Cardiac muscle cell (in vitro differentiated cells and primary cell): Measurements from ENCODE around the gene POU2F2. TPM values are rescaled to one million over a fixed set of nuclear protein-coding genes. Genes with fewer than 3 reads are reported as not detected.

Experiments
- DNase-seq, 2 donors: peaks; one replicate each; pipeline versions ENCODE4 v3.0.0 to v3.0.0-alpha.2; 2010 to 2017; ENCODE audit warnings: low read depth in 1 of 2, low spot score in 1 of 2
- H3K27ac ChIP-seq: fragments of 200-600 bp; sonication (generic); 2 replicates; pipeline ENCODE4 v1.5.1; 2016
- H3K27me3 ChIP-seq: fragments of 200-600 bp; sonication (generic); 2 replicates; pipeline ENCODE4 v1.6.0; 2016; ENCODE audit warnings: control low read depth
- H3K36me3 ChIP-seq: fragments of 200-600 bp; sonication (generic); 2 replicates; pipeline ENCODE4 v1.5.1; 2016; ENCODE audit warnings: control low read depth
- H3K4me1 ChIP-seq: fragments of 200-600 bp; sonication (generic); 2 replicates; pipeline ENCODE4 v1.8.1; 2017; ENCODE audit warnings: low read depth, mild to moderate bottlenecking, mixed run types
- H3K4me3 ChIP-seq: fragments of 200-600 bp; sonication (generic); 2 replicates; pipeline ENCODE4 v1.5.1; 2016; ENCODE audit warnings: mild to moderate bottlenecking
- H3K9me3 ChIP-seq: fragments of 200-600 bp; sonication (generic); 2 replicates; pipeline ENCODE4 v1.5.1; 2017; ENCODE audit warnings: low read depth, mild to moderate bottlenecking, control low read depth
- polyA plus RNA-seq: library from polyadenylated mRNA; unstranded; fragments of >200 nt; fragmentation: Nextera tagmentation; extraction: Ambion mirVana; gene quantifications from 2 replicates; pipeline ENCODE4 v1.2.1, GENCODE V29; 2016
- total RNA-seq: library from RNA; depleted of rRNA; stranded (reverse); fragments of >200 nt; gene quantifications from 2 replicates; pipeline ENCODE4 v1.2.3, GENCODE V29; 2016
- TF ChIP-seq, protein P1 (sequence below): IDR thresholded peaks from 2 replicates; pipeline ENCODE4 v1.5.1; 2012; ENCODE audit warnings: low read depth, mild to moderate bottlenecking, low read length

The POU2F2 gene
- total and polyA plus RNA-seq, 2 experiments from 2014 or later: 0.12 TPM; not detected in 1

DNA sequence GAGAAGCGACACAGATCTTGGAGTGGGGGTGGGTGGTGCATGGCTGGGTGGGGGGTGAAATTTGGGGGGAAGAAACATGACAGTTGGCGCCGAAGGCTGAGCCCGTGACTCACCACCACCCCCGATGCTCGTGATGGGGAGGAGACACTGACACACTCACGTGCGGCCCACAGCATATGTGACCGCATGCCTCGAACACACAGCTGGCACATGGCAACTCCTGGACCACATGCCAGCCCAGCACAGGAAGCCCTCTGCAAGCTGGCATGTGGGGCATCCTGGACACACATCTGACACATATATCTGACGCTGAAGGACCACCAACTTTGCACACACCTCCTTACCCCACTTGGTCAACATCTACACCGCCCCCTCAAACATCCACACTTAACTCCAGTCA is 61.0 kb downstream of the POU2F2 start:
- H3K27me3 ChIP-seq: no peaks in the 10 kb centered on the region
- H3K9me3 ChIP-seq: no peaks in the 10 kb centered on the region
- DNase-seq: no peak
- TF ChIP-seq, protein P1, sequence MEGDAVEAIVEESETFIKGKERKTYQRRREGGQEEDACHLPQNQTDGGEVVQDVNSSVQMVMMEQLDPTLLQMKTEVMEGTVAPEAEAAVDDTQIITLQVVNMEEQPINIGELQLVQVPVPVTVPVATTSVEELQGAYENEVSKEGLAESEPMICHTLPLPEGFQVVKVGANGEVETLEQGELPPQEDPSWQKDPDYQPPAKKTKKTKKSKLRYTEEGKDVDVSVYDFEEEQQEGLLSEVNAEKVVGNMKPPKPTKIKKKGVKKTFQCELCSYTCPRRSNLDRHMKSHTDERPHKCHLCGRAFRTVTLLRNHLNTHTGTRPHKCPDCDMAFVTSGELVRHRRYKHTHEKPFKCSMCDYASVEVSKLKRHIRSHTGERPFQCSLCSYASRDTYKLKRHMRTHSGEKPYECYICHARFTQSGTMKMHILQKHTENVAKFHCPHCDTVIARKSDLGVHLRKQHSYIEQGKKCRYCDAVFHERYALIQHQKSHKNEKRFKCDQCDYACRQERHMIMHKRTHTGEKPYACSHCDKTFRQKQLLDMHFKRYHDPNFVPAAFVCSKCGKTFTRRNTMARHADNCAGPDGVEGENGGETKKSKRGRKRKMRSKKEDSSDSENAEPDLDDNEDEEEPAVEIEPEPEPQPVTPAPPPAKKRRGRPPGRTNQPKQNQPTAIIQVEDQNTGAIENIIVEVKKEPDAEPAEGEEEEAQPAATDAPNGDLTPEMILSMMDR: no peak
- H3K4me1 ChIP-seq: peaks cover 15% of the 10 kb centered on the region
- H3K36me3 ChIP-seq: no peaks in the 10 kb centered on the region
- no peak overlapping the region for H3K27ac ChIP-seq
- no peak overlapping the region for H3K4me3 ChIP-seq

DNA sequence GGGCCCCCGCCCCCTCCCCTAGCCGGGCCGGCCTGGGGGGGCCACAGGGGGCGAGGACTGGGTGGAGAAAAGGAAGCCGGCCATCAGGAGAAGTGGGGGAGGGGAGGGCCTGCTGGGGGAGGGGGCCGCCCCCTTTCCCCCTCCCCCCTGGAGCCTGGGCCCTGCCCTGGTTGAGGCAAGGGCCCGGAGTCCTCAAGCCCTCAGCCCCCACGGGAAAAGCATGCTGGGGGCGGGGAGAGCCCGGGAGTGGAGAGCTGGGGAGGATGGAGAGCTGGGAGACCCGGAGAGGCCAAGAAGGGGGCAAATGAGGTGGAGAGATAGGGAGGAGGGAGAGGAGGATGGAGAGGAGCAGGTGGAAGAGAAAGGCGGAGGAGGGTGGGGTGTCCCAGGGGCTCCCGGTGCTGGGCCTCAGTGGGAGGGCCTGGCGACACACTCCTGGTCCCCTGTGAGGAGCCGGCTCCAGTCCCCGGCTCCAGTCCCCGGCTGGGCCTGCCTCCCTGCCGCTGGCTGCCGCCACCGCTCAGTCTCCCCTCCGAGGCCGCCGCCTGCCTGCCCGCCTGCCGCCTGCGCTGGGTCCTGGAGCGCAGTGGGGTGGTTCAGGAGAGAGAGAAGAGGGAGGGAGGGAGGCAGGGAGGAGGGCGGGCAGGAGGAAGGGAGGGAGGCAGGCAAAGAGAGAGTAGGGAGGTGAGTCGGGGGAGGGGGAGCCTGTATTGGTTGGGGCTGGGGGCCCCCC is 62.5 kb downstream of the POU2F2 start, which contains the start of gene GRIK5:
Gene GRIK5 (minus strand): TSS at position 588 of the 733 bp plus-strand sequence. CDS start 4,436 bp downstream, outside the sequence.
- TF ChIP-seq, protein P1: no peak
- H3K36me3 ChIP-seq: no peaks in the 10 kb centered on the region
- peak in 1 of 2 donors; percentile 54 for DNase-seq
- no peaks in the 10 kb centered on the region for H3K27me3 ChIP-seq
- peaks cover 15% of the 10 kb centered on the region for H3K4me1 ChIP-seq
- H3K4me3 ChIP-seq: peak within 1 kb of the TSS; percentile 31
- H3K27ac ChIP-seq: no peak within 1 kb of the TSS
- H3K9me3 ChIP-seq: no peaks in the 10 kb centered on the region

DNA sequence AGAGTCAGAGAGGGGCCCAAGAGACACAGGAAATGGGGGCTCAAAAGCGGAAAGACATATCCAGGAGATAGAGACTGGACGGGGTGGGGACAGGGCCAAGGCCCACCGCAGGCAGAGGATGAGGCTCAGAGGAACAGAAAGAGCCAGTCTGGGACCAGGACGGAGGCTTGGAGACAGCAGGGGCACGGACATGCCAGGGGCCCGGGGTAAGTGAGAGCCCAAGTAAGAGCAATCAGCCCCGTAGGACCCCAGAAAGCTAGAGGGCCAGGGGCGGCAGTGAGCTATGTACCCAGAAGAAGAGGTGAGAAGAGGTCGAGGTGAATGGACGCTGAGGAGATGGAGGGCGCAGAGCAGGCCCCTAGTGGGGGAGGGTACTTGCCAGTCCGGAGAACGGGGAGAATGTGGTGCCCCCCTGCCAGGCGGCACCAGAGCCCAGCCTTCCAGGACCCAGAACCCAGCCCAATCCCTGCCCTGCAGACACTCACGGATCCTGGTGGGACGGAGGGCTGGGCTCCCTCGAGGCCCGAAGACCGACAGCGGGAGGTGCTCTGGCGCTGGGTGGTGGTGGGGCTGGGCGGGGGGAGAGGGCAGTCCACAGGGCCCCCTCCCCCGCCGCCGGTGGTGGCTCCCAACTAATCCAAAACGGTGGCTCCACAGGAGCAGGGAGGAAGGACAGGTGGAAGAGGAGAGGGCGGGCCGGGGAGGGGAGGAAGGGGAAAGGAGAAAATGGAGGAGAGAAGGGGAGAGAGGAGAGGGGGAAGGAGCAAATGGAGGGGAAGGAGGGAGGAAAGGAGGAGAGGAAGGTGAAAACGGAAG is 63.3 kb downstream of the POU2F2 start:
- Histone ChIP-seq H3K9me3 (no peaks in the 10 kb centered on the region), H3K27ac (no peak overlapping the region), H3K27me3 (no peaks in the 10 kb centered on the region), H3K4me3 (peak overlapping the region; percentile 31), H3K4me1 (peaks cover 15% of the 10 kb centered on the region), H3K36me3 (no peaks in the 10 kb centered on the region)
- TF ChIP-seq, protein P1: no peak
- DNase-seq: no peak

DNA sequence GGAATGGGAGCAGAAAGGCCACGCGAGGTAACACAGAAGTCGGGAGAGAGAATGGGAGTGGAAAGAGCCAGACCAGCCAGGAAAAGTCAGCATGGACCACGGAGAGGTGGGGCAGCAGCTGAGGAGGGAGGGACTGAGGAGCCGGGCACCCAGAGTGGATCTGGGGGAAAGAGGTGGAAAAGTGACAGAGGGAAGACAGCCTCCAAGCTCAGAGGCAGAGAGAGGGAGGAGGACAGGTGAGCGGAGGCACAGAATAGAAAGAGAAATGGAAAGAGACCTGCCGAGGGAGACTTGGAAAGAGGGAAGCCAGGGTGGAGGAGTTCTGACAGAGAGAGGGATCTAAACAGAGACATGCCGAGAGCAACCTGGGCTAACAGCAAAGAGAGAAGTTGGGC is 63.9 kb downstream of the POU2F2 start:
- Histone ChIP-seq H3K4me1 (peaks cover 15% of the 10 kb centered on the region), H3K27me3 (no peaks in the 10 kb centered on the region), H3K9me3 (no peaks in the 10 kb centered on the region), H3K4me3 (no peak overlapping the region), H3K36me3 (no peaks in the 10 kb centered on the region), H3K27ac (no peak overlapping the region)
- DNase-seq: no peak
- TF ChIP-seq, protein P1: no peak

DNA sequence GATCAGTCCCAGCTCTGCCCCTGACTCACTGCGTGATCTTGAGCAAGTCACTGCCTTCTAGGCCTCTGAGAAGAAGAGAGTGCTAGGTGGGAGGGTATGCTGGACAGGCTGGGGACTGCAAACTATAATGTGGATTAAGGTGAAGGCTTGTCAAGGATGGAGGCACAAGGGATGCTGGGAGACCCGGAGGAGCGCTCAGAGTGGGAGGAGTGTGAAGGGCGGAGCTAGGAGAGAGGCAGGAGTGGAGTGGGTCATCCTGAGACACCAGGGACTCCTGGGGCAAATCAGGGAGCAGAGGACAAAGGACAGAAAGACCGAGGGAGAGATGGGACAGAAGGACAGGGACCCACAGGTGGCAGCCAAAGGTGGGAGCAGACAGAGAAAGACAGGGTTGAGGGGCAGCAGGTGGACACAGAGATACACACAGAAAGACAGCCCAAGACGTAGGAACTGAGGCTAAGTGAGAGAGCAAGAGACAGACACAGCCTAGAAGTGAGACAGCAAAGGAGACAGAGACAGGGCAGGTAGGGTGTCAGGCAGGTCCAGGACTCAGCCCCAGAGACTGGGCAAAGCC is 64.8 kb downstream of the POU2F2 start:
- no peak overlapping the region for H3K4me3 ChIP-seq
- H3K9me3 ChIP-seq: no peaks in the 10 kb centered on the region
- TF ChIP-seq, protein P1: no peak
- no peak for DNase-seq
- H3K27me3 ChIP-seq: no peaks in the 10 kb centered on the region
- peaks cover 15% of the 10 kb centered on the region for H3K4me1 ChIP-seq
- H3K36me3 ChIP-seq: no peaks in the 10 kb centered on the region
- no peak overlapping the region for H3K27ac ChIP-seq
